Loucy (cell line): ENCODE data around the gene ISCU.

Experiments used
- H2AFZ ChIP-seq: fragments of 200-600 bp; sonication (generic); 2 replicates; pipeline ENCODE4 v1.6.0; 2016; ENCODE audit warnings: antibody characterized with exemption, mild to moderate bottlenecking, low read length, moderate library complexity
- H3F3A ChIP-seq: fragments of 200-600 bp; 2 replicates; pipeline ENCODE4 v1.6.0; 2016; ENCODE audit warnings: antibody characterized with exemption, low read depth, mild to moderate bottlenecking
- H3K27me3 ChIP-seq: fragments of 200-600 bp; sonication (generic); 2 replicates; pipeline ENCODE4 v1.6.1; 2014; ENCODE audit warnings: low read length, mild to moderate bottlenecking; ENCODE audit not compliant: insufficient read depth, poor library complexity, severe bottlenecking
- H3K36me3 ChIP-seq: fragments of 200-600 bp; sonication (generic); 2 replicates; pipeline ENCODE4 v1.6.1; 2016; ENCODE audit warnings: low read length; ENCODE audit not compliant: insufficient read depth
- H3K4me1 ChIP-seq: fragments of 200-600 bp; sonication (generic); 2 replicates; pipeline ENCODE4 v1.5.1; 2014; ENCODE audit warnings: low read length, mild to moderate bottlenecking; ENCODE audit not compliant: insufficient read depth, poor library complexity, severe bottlenecking
- H3K4me2 ChIP-seq: fragments of 200-600 bp; sonication (generic); 2 replicates; pipeline ENCODE4 v1.6.0; 2014; ENCODE audit warnings: antibody characterized with exemption, low read length, low read depth, mild to moderate bottlenecking; ENCODE audit not compliant: poor library complexity, severe bottlenecking
- H3K4me3 ChIP-seq: fragments of 200-600 bp; sonication (generic); 2 replicates; pipeline ENCODE4 v1.5.1; 2014; ENCODE audit warnings: low read length, mild to moderate bottlenecking, mixed read lengths; ENCODE audit not compliant: poor library complexity, severe bottlenecking
- H3K79me2 ChIP-seq: fragments of 200-600 bp; sonication (generic); 2 replicates; pipeline ENCODE4 v1.6.1; 2014; ENCODE audit warnings: low read length; ENCODE audit not compliant: insufficient read depth
- H3K9ac ChIP-seq: fragments of 200-600 bp; sonication (generic); 2 replicates; pipeline ENCODE4 v1.6.0; 2014; ENCODE audit warnings: mild to moderate bottlenecking, low read depth, low read length, moderate library complexity; ENCODE audit not compliant: poor library complexity, severe bottlenecking
- H3K9me2 ChIP-seq: fragments of 200-600 bp; sonication (generic); replicated peaks from 2 replicates; pipeline ENCODE4 v1.6.1; 2016; ENCODE audit warnings: low read depth, low read length, mixed read lengths
- H3K9me3 ChIP-seq: fragments of 200-600 bp; sonication (generic); 2 replicates; pipeline ENCODE4 v1.6.1; 2014; ENCODE audit warnings: mild to moderate bottlenecking, antibody characterized with exemption, low read length, low read depth; ENCODE audit not compliant: insufficient read depth
- H4K20me1 ChIP-seq: fragments of 200-600 bp; sonication (generic); 2 replicates; pipeline ENCODE4 v1.6.0; 2014; ENCODE audit warnings: antibody characterized with exemption, low read length, mild to moderate bottlenecking; ENCODE audit not compliant: insufficient read depth, poor library complexity, severe bottlenecking
- CTCF ChIP-seq: fragments of 200-600 bp; sonication (generic); conservative IDR thresholded peaks from 2 replicates; pipeline ENCODE4 v1.5.1; 2014; ENCODE audit warnings: mild to moderate bottlenecking, antibody characterized with exemption, low read length
- EZH2phosphoT487 ChIP-seq: fragments of 200-600 bp; IDR thresholded peaks from 2 replicates; pipeline ENCODE4 v1.6.1; 2018; ENCODE audit warnings: antibody characterized with exemption, mild to moderate bottlenecking, moderate library complexity, borderline replicate concordance

The ISCU gene

GRCh38 chr12:108610336-108610815 lies 48.0 kb downstream of the ISCU start:
- H3K9me3 ChIP-seq: no peaks in the 10 kb centered on the region

GRCh38 chr12:108610856-108611605 lies 48.6 kb downstream of the ISCU start:
- no peak overlapping the region for H2AFZ ChIP-seq
- H3K9ac ChIP-seq: no peak overlapping the region
- H3F3A ChIP-seq: no peaks in the 10 kb centered on the region
- no peak overlapping the region for H3K4me2 ChIP-seq
- H3K9me2 ChIP-seq: no peaks in the 10 kb centered on the region
- no peaks in the 10 kb centered on the region for H3K79me2 ChIP-seq
- no peak for TF ChIP-seq CTCF
- no peak for TF ChIP-seq EZH2phosphoT487
- no peak overlapping the region for H3K4me3 ChIP-seq
- H3K27me3 ChIP-seq: no peaks in the 10 kb centered on the region
- H3K4me1 ChIP-seq: peaks cover 4% of the 10 kb centered on the region
- H3K36me3 ChIP-seq: no peaks in the 10 kb centered on the region
- no peaks in the 10 kb centered on the region for H3K9me3 ChIP-seq
- no peaks in the 10 kb centered on the region for H4K20me1 ChIP-seq

More at GRCh38 chr12:108610336-108610815, 48.0 kb downstream of the ISCU start:
- H3K4me3 ChIP-seq: no peak overlapping the region
- no peaks in the 10 kb centered on the region for H3K79me2 ChIP-seq
- no peak overlapping the region for H3K9ac ChIP-seq
- H3K9me2 ChIP-seq: no peaks in the 10 kb centered on the region
- peaks cover 4% of the 10 kb centered on the region for H3K4me1 ChIP-seq
- no peaks in the 10 kb centered on the region for H4K20me1 ChIP-seq
- H3F3A ChIP-seq: no peaks in the 10 kb centered on the region
- H3K36me3 ChIP-seq: no peaks in the 10 kb centered on the region
- no peak overlapping the region for H2AFZ ChIP-seq
- no peak overlapping the region for H3K4me2 ChIP-seq
- TF ChIP-seq CTCF (no peak), EZH2phosphoT487 (no peak)
- no peaks in the 10 kb centered on the region for H3K27me3 ChIP-seq

GRCh38 chr12:108611884-108612415 lies 49.6 kb downstream of the ISCU start:
- Histone ChIP-seq H4K20me1 (no peaks in the 10 kb centered on the region), H3K36me3 (no peaks in the 10 kb centered on the region), H3K4me1 (peaks cover 10% of the 10 kb centered on the region), H3K9me2 (no peaks in the 10 kb centered on the region), H3K79me2 (no peaks in the 10 kb centered on the region), H3K9me3 (no peaks in the 10 kb centered on the region), H3K4me3 (no peak overlapping the region), H3K27me3 (no peaks in the 10 kb centered on the region), H3K4me2 (no peak overlapping the region), H3F3A (no peaks in the 10 kb centered on the region), H2AFZ (no peak overlapping the region), H3K9ac (no peak overlapping the region)
- TF ChIP-seq EZH2phosphoT487 (no peak), CTCF (peak; percentile 77)
